RWPE1 (cell line): Measurements from ENCODE around the gene NFE2L1.
"Not testable (repeated sequence)": the region's sequence is repeated elsewhere in the genome, so short reads cannot be mapped to it uniquely, and the experiment has no call there.

Experiments used
- CTCF ChIA-PET: fragments of 350-600 bp; sonication (Branson Sonifier 250); formaldehyde crosslinking; extraction: SDS; loops from one replicate; lab custom pipeline; 2021; lab: Yijun Ruan, JAX
- POLR2A ChIA-PET: fragments of 400-600 bp; formaldehyde crosslinking; extraction: SDS; loops from one replicate; lab custom pipeline; 2020; ENCODE audit warnings: antibody characterized with exemption; ENCODE audit not compliant: low non-redundant PET; lab: Yijun Ruan, JAX
- DNase-seq: peaks from one replicate; pipeline ENCODE4 v3.0.0; 2012; ENCODE audit warnings: low spot score
- H3K27ac ChIP-seq: fragments of 450-650 bp; 2 replicates; pipeline ENCODE4 v1.5.1; 2017
- CTCF ChIP-seq: fragments of 450-650 bp; conservative IDR thresholded peaks from 2 replicates; pipeline ENCODE4 v1.5.1; 2017; ENCODE audit warnings: low read depth, mild to moderate bottlenecking

NFE2L1 gene

GRCh38 chr17:48031966-48032365 lies 16.2 kb upstream of the NFE2L1 start:
- POLR2A ChIA-PET: no interaction called here
- no peak for TF ChIP-seq CTCF
- CTCF ChIA-PET: interaction anchor here (1.1 kb wide), 1 partner anchor 13 kb away, joined by 4 read pairs; no protein-coding TSS in a partner anchor

GRCh38 chr17:48034734-48035133 lies 13.4 kb upstream of the NFE2L1 start:
- ChIA-PET POLR2A (interaction anchor here (1.2 kb wide), 1 partner anchor 14 kb away, joined by 5 read pairs; the partner anchor contains the start of gene NFE2L1), CTCF (interaction anchor here (0.6 kb wide), 1 partner anchor 99 kb away, joined by 3 read pairs; no protein-coding TSS in a partner anchor)
- not testable (repeated sequence) for H3K27ac ChIP-seq, DNase-seq

More at GRCh38 chr17:48031966-48032365, 16.2 kb upstream of the NFE2L1 start:
- peak overlapping the region; percentile 98 for H3K27ac ChIP-seq
- DNase-seq: no peak

- no peak for TF ChIP-seq CTCF
- H3K27ac ChIP-seq: peak overlapping the region; percentile 77
- POLR2A ChIA-PET: interaction anchor here (0.6 kb wide), 1 partner anchor 12 kb away, joined by 3 read pairs; no protein-coding TSS in a partner anchor
- CTCF ChIA-PET: interaction anchor here (0.6 to 1.1 kb wide), 4 partner anchors 10 to 95 kb away, joined by 3 to 4 read pairs (median 3); partner anchors contain the start of gene PNPO
- no peak for DNase-seq
These were observed 11.5 kb upstream of the NFE2L1 start for GRCh38 chr17:48036693-48037035.

- no peak for DNase-seq
- peak within 1 kb of the TSS; percentile 77 for H3K27ac ChIP-seq
- CTCF ChIA-PET: interaction anchor here (0.6 to 1.1 kb wide), 4 partner anchors 10 to 96 kb away, joined by 3 to 4 read pairs (median 3); partner anchors contain the start of gene PNPO
- POLR2A ChIA-PET: no interaction called here
- TF ChIP-seq CTCF: no peak; the same call in 1 of the 2 replicates
These were observed 10.9 kb upstream of the NFE2L1 start, which contains the start of gene COPZ2 for GRCh38 chr17:48037036-48037837. COPZ2 (minus strand) TSS chr17:48037797; CDS start chr17:48037777, 20 bp downstream.

GRCh38 chr17:48037838-48038323 lies 10.3 kb upstream of the NFE2L1 start:
- H3K27ac ChIP-seq: peak overlapping the region; percentile 77
- no peak for DNase-seq
- POLR2A ChIA-PET: no interaction called here
- CTCF ChIA-PET: no interaction called here
- TF ChIP-seq CTCF: no peak

- TF ChIP-seq CTCF: no peak
- H3K27ac ChIP-seq: no peak overlapping the region
- ChIA-PET POLR2A (no interaction called here), CTCF (no interaction called here)
- DNase-seq: no peak
These were observed 9.5 kb upstream of the NFE2L1 start for GRCh38 chr17:48038687-48039086.
